ENCODE results near the gene OSBPL1A.

DNA sequence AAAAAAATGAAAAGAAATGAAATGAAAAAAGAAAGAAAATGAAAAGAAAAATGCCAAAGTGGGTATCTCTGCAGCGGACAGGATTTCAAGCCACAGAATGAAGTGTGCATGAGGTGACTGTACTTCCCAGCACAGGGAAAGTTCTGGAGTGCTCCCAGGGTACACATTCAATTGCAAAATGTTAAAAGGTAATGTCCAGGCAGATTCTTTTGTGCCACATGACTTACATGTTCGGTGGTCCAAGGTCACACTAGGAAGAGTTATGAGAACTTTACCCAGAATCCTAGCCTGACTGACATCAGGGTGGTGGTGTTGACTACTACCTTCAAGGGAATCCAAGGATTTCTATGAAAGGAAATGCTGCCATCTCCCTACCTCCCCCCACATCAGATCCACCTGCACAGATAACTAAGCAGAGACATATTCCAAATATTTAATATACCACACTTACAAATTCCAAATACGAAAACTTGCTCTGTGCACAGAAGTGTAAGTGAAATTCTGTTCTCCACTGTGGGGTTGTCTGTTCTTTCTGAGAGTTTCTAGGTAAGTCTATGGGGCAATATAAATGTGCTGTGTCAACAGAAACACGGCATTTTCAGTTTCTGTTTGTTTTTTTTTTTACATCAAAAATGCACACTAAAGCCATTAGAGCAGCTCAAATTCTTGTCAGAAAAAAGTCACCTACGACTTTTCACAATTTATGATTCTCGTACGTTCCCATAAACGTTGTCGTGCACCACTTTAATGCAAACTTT is 202.1 kb downstream of the OSBPL1A start:
- TF ChIP-seq CTCF (IDR thresholded peaks at IDR 0.05), result no peak
- no peak for TF ChIP-seq POLR2A (IDR thresholded peaks at IDR 0.05)

Data from Peyer's patch (tissue), 4 donors.